ENCODE data around the gene MGAT4A.

MGAT4A gene

DNA sequence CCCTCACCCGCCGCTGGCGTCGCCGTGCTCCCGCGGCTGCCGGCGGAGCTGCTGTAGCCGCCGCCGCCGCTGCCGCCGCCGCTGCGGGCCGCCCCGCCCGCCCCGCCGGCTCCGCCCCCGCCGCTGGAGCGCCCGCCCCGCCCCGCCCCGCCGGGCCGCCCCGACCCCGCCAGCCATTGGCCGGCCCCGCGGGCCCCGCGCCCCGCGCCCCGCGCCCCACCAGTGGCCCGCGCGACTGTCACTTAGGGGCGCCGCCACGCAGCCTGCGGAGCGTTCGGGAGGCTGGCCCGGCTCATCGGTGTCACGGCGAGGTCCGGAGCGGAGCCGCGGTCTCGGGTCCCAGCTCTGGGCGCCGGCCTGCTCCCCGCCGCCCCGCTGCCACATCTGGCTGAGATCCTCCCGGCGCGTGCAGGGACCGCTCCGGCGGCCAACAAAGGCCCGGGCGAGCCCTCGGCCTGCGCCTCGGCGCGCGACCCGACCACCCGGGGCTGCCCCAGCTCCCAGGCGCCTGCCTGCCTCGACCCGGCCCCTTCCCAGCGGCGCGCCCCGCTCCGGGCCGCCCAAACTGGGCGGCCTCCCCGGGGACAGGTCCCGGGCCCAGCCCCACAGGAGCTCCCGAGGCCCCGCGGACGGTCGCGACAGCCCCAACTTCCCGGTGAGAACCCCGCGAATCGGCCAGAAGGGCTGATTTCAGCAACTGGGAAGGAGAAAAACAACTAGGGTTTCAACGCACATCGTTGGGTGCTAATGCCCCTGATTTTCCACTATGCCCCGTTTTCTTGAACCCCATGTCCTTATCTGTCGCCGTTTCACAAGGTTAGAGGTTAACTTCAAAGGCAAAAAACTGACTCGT, at the start of gene MGAT4A:
MGAT4A (minus strand) TSS at position 92 of the 853 bp plus-strand sequence. CDS start 4,800 bp downstream, outside the sequence.
- Histone ChIP-seq H3K9me3 (ENCODE audit: low read depth, low read length) (no peaks in the 10 kb centered on the region), H3K27ac (no peak within 1 kb of the TSS), H3K9ac (ENCODE audit: insufficient read length) (peak within 1 kb of the TSS; percentile 77), H3K4me3 (peak within 1 kb of the TSS; percentile 85), H3K36me3 (ENCODE audit: insufficient read depth, low read length) (no peaks in the 10 kb centered on the region)
- no peak for DNase-seq (ENCODE audit: low read depth, low spot score)
- TF ChIP-seq FOXP2 (optimal IDR thresholded peaks at IDR 0.05; ENCODE audit: control extremely low read depth, extremely low read length, insufficient read depth) (no peak), POLR2AphosphoS5 (IDR thresholded peaks at IDR 0.05; ENCODE audit: borderline replicate concordance, low read depth, low read length) (peak; percentile 58; the same call in 1 of the 2 replicates), EZH2 (IDR thresholded peaks at IDR 0.05) (no peak)

DNA sequence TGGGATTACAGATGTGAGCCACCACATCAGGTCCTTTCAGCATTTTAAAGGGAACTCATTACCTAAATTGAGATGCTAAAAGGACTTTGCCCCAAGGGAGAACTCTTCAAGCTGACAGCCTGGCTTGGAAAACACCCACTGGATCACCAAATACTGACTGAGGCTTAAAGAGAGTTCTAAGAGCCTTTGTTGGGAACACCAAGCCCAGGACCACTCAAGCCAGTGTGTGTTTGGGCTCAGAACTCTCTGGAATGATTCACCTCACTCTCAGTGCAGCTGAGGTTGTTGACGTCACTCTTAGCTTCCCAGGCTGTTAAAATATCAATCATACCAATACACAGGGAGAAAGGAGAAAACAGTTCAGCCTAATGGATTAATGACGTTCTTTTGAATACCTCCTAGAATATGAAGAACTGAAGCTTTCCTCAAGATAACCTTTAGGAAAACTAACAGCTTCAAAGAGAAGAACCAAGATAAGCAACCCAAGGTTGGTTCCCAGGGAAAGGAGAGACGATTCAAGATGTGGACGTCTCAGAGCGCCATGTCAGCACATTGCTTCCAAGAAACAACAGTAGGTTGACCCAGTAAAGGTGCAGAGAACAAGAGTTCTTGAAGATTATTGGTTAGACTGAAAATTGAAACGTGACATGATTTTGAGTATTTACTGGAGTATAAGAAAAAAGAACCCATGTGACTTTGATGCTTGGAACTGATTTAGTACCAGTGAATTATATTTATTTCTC, 48.0 kb upstream of the MGAT4A start:
- Histone ChIP-seq H3K4me3 (no peak overlapping the region), H3K27ac (no peak overlapping the region), H3K9me3 (ENCODE audit: low read depth, low read length) (peaks cover 11% of the 10 kb centered on the region; the same call in 1 of the 2 replicates), H3K9ac (ENCODE audit: insufficient read length) (no peak overlapping the region), H3K36me3 (ENCODE audit: insufficient read depth, low read length) (no peaks in the 10 kb centered on the region)
- no peak for DNase-seq (ENCODE audit: low read depth, low spot score)
- no peak for TF ChIP-seq FOXP2 (optimal IDR thresholded peaks at IDR 0.05; ENCODE audit: control extremely low read depth, extremely low read length, insufficient read depth)
- TF ChIP-seq EZH2 (IDR thresholded peaks at IDR 0.05) = no peak
- no peak for TF ChIP-seq POLR2AphosphoS5 (IDR thresholded peaks at IDR 0.05; ENCODE audit: borderline replicate concordance, low read depth, low read length)

DNA sequence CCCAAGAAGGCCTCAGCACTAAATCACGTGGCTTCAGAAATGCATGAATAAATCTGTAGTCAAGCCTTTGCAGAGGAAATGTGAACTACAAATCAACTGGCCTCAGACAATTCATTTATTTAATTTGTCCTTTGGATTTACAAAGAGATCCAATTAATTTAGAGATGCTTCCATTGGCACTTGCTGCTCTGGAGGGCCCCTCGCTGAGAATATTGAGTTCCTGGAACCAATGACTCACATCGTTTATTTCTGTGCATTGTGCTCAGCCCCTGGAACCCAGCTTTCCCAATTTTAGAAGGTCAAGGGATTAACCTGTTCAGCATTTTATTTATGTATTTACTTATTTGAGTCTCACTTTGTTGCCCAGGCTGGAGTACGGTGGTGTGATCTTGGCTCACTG, 47.2 kb upstream of the MGAT4A start:
- no peak for DNase-seq (ENCODE audit: low read depth, low spot score)

DNA sequence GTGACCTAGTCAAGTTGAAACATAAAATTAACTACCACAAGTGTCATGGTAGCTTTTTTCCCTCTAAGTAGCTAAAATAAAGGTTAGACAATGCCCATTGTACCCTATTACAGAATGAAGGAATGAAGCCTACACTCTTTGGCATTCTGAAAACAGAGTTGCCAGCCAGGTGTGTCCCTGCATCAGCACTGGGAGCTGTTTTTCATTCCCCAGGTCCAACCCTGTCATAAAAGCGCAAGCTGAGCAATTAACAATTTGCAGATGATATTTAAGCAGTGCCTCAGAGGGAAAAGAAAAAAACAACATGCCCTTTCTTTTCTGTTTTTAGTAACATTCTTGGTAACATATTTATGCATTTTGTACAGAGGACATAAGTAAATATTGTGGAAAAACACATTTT, 46.8 kb upstream of the MGAT4A start:
- TF ChIP-seq FOXP2 (optimal IDR thresholded peaks at IDR 0.05; ENCODE audit: control extremely low read depth, extremely low read length, insufficient read depth) (no peak), POLR2AphosphoS5 (IDR thresholded peaks at IDR 0.05; ENCODE audit: borderline replicate concordance, low read depth, low read length) (no peak), EZH2 (IDR thresholded peaks at IDR 0.05) (no peak)
- Histone ChIP-seq H3K36me3 (ENCODE audit: insufficient read depth, low read length) (no peaks in the 10 kb centered on the region), H3K4me3 (no peak overlapping the region)

More for the DNA sequence above, 47.2 kb upstream of the MGAT4A start:
- TF ChIP-seq FOXP2 (optimal IDR thresholded peaks at IDR 0.05; ENCODE audit: control extremely low read depth, extremely low read length, insufficient read depth) (no peak), EZH2 (IDR thresholded peaks at IDR 0.05) (no peak), POLR2AphosphoS5 (IDR thresholded peaks at IDR 0.05; ENCODE audit: borderline replicate concordance, low read depth, low read length) (no peak)
- peaks cover 11% of the 10 kb centered on the region; the same call in 1 of the 2 replicates for H3K9me3 ChIP-seq (ENCODE audit: low read depth, low read length)
- no peak overlapping the region for H3K4me3 ChIP-seq
- no peaks in the 10 kb centered on the region for H3K36me3 ChIP-seq (ENCODE audit: insufficient read depth, low read length)
- no peak overlapping the region for H3K9ac ChIP-seq (ENCODE audit: insufficient read length)
- no peak overlapping the region for H3K27ac ChIP-seq

DNA sequence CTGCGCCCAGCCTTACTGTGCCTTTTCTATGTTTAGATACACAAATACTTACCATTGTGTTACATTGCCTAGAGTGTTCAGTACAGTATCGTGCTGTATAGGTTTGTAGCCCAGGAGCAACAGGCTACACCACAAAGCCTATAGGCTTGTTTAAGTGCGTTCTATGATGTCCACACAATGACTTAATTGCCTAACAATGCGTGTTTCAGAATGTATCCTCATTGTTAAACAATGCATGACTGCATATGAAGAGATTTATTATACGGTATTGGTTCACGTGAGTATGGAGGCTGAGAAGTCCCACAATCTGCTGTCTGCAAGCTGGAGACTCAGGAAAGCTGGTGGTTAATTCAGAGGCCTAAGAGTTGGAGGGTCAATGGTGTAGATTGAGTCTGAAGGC, 46.1 kb upstream of the MGAT4A start:
- H3K9ac ChIP-seq (ENCODE audit: insufficient read length) = no peak overlapping the region
- no peak for TF ChIP-seq POLR2AphosphoS5 (IDR thresholded peaks at IDR 0.05; ENCODE audit: borderline replicate concordance, low read depth, low read length)
- TF ChIP-seq FOXP2 (optimal IDR thresholded peaks at IDR 0.05; ENCODE audit: control extremely low read depth, extremely low read length, insufficient read depth) = no peak
- TF ChIP-seq EZH2 (IDR thresholded peaks at IDR 0.05) = no peak
- H3K36me3 ChIP-seq (ENCODE audit: insufficient read depth, low read length) = no peaks in the 10 kb centered on the region
- no peak overlapping the region for H3K27ac ChIP-seq
- DNase-seq (ENCODE audit: low read depth, low spot score) = no peak
- H3K4me3 ChIP-seq = no peak overlapping the region
- H3K9me3 ChIP-seq (ENCODE audit: low read depth, low read length) = peaks cover 6% of the 10 kb centered on the region; the same call in 1 of the 2 replicates

More for the DNA sequence above, 46.8 kb upstream of the MGAT4A start:
- Histone ChIP-seq H3K9me3 (ENCODE audit: low read depth, low read length) (peaks cover 10% of the 10 kb centered on the region; the same call in 1 of the 2 replicates), H3K9ac (ENCODE audit: insufficient read length) (no peak overlapping the region), H3K27ac (no peak overlapping the region)
- no peak for DNase-seq (ENCODE audit: low read depth, low spot score)

DNA sequence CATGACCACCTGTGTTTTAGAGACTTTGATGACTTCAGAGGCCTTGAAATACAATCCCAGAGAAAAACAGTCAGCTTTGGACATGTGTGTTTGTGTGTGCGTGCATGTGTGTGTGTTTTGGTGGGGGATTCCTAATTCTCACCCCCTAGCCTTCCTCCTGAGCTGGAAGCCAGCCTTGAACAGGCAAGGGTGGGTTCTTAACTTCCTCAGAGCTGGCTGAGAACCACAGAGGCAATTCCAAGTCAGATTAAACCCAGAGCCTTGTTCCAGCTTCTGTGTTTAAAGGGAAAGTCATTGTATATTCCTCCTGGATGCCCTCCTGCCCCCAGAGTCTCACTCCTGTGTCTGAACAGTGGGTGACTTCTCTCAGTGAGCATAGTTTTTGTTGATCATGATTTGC, 45.2 kb upstream of the MGAT4A start:
- Histone ChIP-seq H3K9ac (ENCODE audit: insufficient read length) (no peak overlapping the region), H3K27ac (no peak overlapping the region), H3K4me3 (no peak overlapping the region), H3K9me3 (ENCODE audit: low read depth, low read length) (no peaks in the 10 kb centered on the region), H3K36me3 (ENCODE audit: insufficient read depth, low read length) (no peaks in the 10 kb centered on the region)
- no peak for DNase-seq (ENCODE audit: low read depth, low spot score)
- TF ChIP-seq FOXP2 (optimal IDR thresholded peaks at IDR 0.05; ENCODE audit: control extremely low read depth, extremely low read length, insufficient read depth) (no peak), POLR2AphosphoS5 (IDR thresholded peaks at IDR 0.05; ENCODE audit: borderline replicate concordance, low read depth, low read length) (no peak), EZH2 (IDR thresholded peaks at IDR 0.05) (no peak)

DNA sequence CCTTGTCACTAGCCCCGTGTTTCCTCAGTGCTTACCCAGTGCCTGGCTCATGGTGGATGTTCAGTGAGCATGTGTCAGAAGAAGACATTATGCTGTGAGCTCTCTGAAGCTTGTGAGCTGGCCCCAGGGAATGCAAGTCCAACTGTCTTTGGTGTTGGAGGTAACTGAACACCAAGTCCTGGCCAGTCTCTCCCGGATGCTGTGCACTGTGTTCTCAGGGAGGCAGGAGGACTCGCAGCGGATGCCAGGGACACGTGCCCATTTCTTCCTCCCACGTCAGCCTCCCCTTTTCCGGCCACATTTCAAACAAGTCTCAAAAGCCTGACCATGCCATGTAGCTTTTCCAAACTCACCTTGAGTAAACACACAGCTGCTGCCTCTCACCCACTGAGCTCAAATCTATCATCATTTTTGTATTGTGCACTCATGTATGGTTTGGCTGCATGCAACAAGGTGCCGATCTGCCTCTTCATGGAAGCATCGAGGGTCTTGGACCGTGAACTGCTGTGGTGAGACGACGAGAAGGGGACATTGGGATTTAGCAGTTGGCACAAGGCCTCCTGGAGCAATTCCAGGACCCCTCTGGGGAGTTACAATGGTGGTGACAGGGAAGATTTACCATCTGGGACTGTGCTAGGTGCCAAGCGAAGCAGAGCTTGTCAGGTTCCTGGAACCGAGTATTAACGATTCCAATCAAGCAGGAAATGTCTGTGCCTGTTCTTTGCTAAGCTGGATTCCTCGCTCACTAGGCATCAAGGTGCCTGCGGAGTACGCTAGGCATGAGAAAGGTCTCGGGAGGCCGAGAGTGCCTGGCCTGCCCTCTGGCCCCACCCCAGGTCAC, 44.4 kb upstream of the MGAT4A start:
- no peak for DNase-seq (ENCODE audit: low read depth, low spot score)
- Histone ChIP-seq H3K4me3 (no peak overlapping the region), H3K27ac (no peak overlapping the region), H3K9me3 (ENCODE audit: low read depth, low read length) (no peaks in the 10 kb centered on the region), H3K9ac (ENCODE audit: insufficient read length) (no peak overlapping the region), H3K36me3 (ENCODE audit: insufficient read depth, low read length) (no peaks in the 10 kb centered on the region)
- no peak for TF ChIP-seq POLR2AphosphoS5 (IDR thresholded peaks at IDR 0.05; ENCODE audit: borderline replicate concordance, low read depth, low read length)
- no peak for TF ChIP-seq FOXP2 (optimal IDR thresholded peaks at IDR 0.05; ENCODE audit: control extremely low read depth, extremely low read length, insufficient read depth)
